K562 (cell line): Measurements from ENCODE around the gene TTC16. TPM values are rescaled to one million over a fixed set of nuclear protein-coding genes. Genes with fewer than 3 reads are reported as not detected.

ENCODE experiments used
- ATAC-seq: fragments of 200-7000 bp; cut with Tn5 transposase; 3 replicates; pipeline ENCODE4 v1.9.1; 2020; ENCODE audit warnings: moderate library complexity
- BruUV-seq: library from RNA; stranded (reverse); fragments of 400-500 nt; replicated peaks from 2 replicates; lab custom pipeline; 2021; lab: Mats Ljungman, UMichigan
- CTCF ChIA-PET: fragments of 300-600 bp; formaldehyde crosslinking; extraction: SDS; loops from one replicate; lab custom pipeline; 2021; ENCODE audit warnings: low intra/inter-chr PET ratio; lab: Yijun Ruan, JAX
- POLR2A ChIA-PET: fragments of 300-600, 350-650 bp; sonication (Branson Sonifier 250); formaldehyde crosslinking; extraction: SDS; loops from one replicate; lab custom pipeline; 2021; ENCODE audit warnings: antibody characterized with exemption, inconsistent platforms; lab: Yijun Ruan, JAX
- DNase-seq, 4 experiments: peaks; one replicate each; pipeline versions ENCODE4 v3.0.0 to v3.0.0-alpha.2; 2011 to 2018; ENCODE audit warnings: low spot score in 3 of 4, mixed read lengths in 3 of 4; ENCODE audit errors: extremely low read depth in 1 of 4
- FAIRE-seq: peaks from 2 replicates; lab custom pipeline; 2011; peaks lifted over from hg19 to GRCh38; lab: Jason Lieb, UNC
- H2AFZ ChIP-seq: 2 replicates; pipeline ENCODE4 v1.6.0; 2011; ENCODE audit warnings: low read depth, low read length, control low read depth, inconsistent platforms
- H3K27ac ChIP-seq: fragments of 200-600 bp; 3 replicates; pipeline ENCODE4 v1.8.0; 2011; ENCODE audit warnings: low read depth, mild to moderate bottlenecking, control low read depth, inconsistent platforms, low read length, moderate library complexity, mixed read lengths; ENCODE audit errors: extremely low read depth
- H3K27me3 ChIP-seq, 2 experiments: fragments of 300-600 bp in 1 of 2; 2 replicates in 1 of 2; 3 replicates in 1 of 2; pipeline versions ENCODE4 v1.6.0 to v1.8.0; 2011; ENCODE audit warnings: inconsistent platforms in 2 of 2, low read length in 2 of 2, mild to moderate bottlenecking in 1 of 2, mixed read lengths in 1 of 2, moderate library complexity in 1 of 2; ENCODE audit not compliant: control insufficient read depth in 2 of 2, insufficient read depth in 2 of 2
- H3K36me3 ChIP-seq: fragments of 300-600 bp; 3 replicates; pipeline ENCODE4 v1.8.0; 2011; ENCODE audit warnings: mild to moderate bottlenecking, low read length, inconsistent platforms; ENCODE audit not compliant: control insufficient read depth, insufficient read depth
- H3K4me1 ChIP-seq, 2 experiments: fragments of 200-600 bp in 1 of 2; replicated peaks in 1 of 2; 2 replicates in 1 of 2; 3 replicates in 1 of 2; pipeline versions ENCODE4 v1.5.1 to v1.8.0; 2011; ENCODE audit warnings: inconsistent platforms in 2 of 2, low read length in 2 of 2, mild to moderate bottlenecking in 1 of 2, mixed read lengths in 1 of 2, moderate library complexity in 1 of 2; ENCODE audit not compliant: control insufficient read depth in 2 of 2, insufficient read depth in 2 of 2
- H3K4me2 ChIP-seq: 2 replicates; pipeline ENCODE4 v1.6.1; 2011; ENCODE audit warnings: low read length, control low read depth, inconsistent platforms, mixed read lengths; ENCODE audit not compliant: insufficient read depth
- H3K4me3 ChIP-seq: fragments of 200-600 bp; sonication (generic), shearing (Covaris generic); 2 replicates; pipeline ENCODE4 v1.5.1; 2016; ENCODE audit warnings: control low read depth, inconsistent platforms
- H3K79me2 ChIP-seq: fragments of 200-600 bp; 3 replicates; pipeline ENCODE4 v1.8.0; 2011; ENCODE audit warnings: low read length, inconsistent platforms; ENCODE audit not compliant: control insufficient read depth, insufficient read depth
- H3K9ac ChIP-seq, 2 experiments: 2 replicates each; pipeline versions ENCODE4 v1.6.0 to v1.6.1; 2011; ENCODE audit warnings: low read depth in 2 of 2, low read length in 2 of 2, control low read depth in 1 of 2, inconsistent platforms in 1 of 2, mild to moderate bottlenecking in 1 of 2, mixed read lengths in 1 of 2; ENCODE audit not compliant: insufficient read depth in 1 of 2
- H3K9me1 ChIP-seq: one replicate; pipeline ENCODE4 v1.6.0; 2011; ENCODE audit warnings: inconsistent platforms, mild to moderate bottlenecking, low read length, moderate library complexity; ENCODE audit not compliant: control insufficient read depth, insufficient read depth
- H3K9me3 ChIP-seq: replicated peaks from 2 replicates; pipeline ENCODE4 v1.5.1; 2011; ENCODE audit warnings: low read depth, low read length, inconsistent platforms; ENCODE audit not compliant: control insufficient read depth, insufficient read depth
- H4K20me1 ChIP-seq: replicated peaks from 2 replicates; pipeline ENCODE4 v1.6.1; 2011; ENCODE audit warnings: low read length, inconsistent platforms, mixed read lengths; ENCODE audit not compliant: control insufficient read depth, insufficient read depth
- CBFA2T3 ChIP-seq: fragments of 450-650 bp; IDR thresholded peaks from 2 replicates; pipeline ENCODE4 v1.6.1; 2017
- KAT8 ChIP-seq: fragments of 450-650 bp; IDR thresholded peaks from 2 replicates; pipeline ENCODE4 v1.6.1; 2016; ENCODE audit warnings: low read depth, mild to moderate bottlenecking
- TOE1 ChIP-seq, 2 experiments: fragments of 450-650 bp in 1 of 2; sonication (generic) in 1 of 2; formaldehyde crosslinking in 1 of 2; IDR thresholded peaks; 2 replicates each; pipeline versions ENCODE4 v1.7.1 to v1.8.0; 2016 to 2022; ENCODE audit warnings: borderline replicate concordance in 2 of 2, mild to moderate bottlenecking in 2 of 2, antibody characterized with exemption in 1 of 2, inconsistent platforms in 1 of 2, low read depth in 1 of 2, missing genetic modification reagents in 1 of 2, moderate library complexity in 1 of 2
- ZNF79 ChIP-seq: fragments of 250-450 bp; sonication (Bioruptor Pico); IDR thresholded peaks from 2 replicates; pipeline ENCODE4 v1.4.0; 2020; ENCODE audit warnings: low read depth, mild to moderate bottlenecking, moderate library complexity
- WGBS: fragments of 100-300 bp; shearing (Covaris generic); methylation state at CpG from one replicate; pipeline ENCODE4 v1.1.6; 2016; ENCODE audit warnings: low coverage, mixed read lengths; ENCODE audit not compliant: insufficient coverage; ENCODE audit errors: missing lambda C conversion rate; 5-methylcytosine and 5-hydroxymethylcytosine counted together
- in situ Hi-C: fragments of 300-500 bp; cut with MboI; formaldehyde crosslinking; loops from 4 replicates; pipeline ENCODE4 v1.15.0; 2018; ENCODE audit warnings: inconsistent platforms, mixed read lengths
- intact Hi-C: fragments of 100-400 bp; cut with micrococcal nuclease; formaldehyde crosslinking; loops from 2 replicates; pipeline ENCODE4 v1.14.2; 2022
- polyA plus RNA-seq, 8 experiments: library from polyadenylated mRNA; depleted of rRNA in 4 of 8; stranded (reverse) in 5 of 8; unstranded in 3 of 8; fragments of >200 nt; fragmentation: Nextera tagmentation in 2 of 8; fragmentation: Illumina TruSeq in 1 of 8; extraction: Ambion mirVana in 2 of 8; extraction: Trizol in 1 of 8; gene quantifications; 2 replicates each; pipeline versions ENCODE4 v1.2.1 to v1.2.3, GENCODE V29; 2011 to 2014; ENCODE audit warnings: inconsistent platforms in 1 of 8, missing spikeins in 1 of 8
- total RNA-seq, 7 experiments: library from RNA; depleted of rRNA in 6 of 7; stranded (reverse); fragments of >200 nt in 6 of 7; fragmentation: Illumina TruSeq in 2 of 7; extraction: Trizol in 2 of 7; gene quantifications; 2 replicates each; pipeline versions ENCODE4 v1.2.1 to v1.2.3, GENCODE V29; 2011 to 2021; ENCODE audit warnings: low replicate concordance in 1 of 7
- TF ChIP-seq, protein P1 (sequence below): sonication (generic); formaldehyde crosslinking; IDR thresholded peaks from 2 replicates; pipeline ENCODE4 v1.8.0; 2022; ENCODE audit warnings: missing genetic modification reagents, mild to moderate bottlenecking, moderate library complexity, borderline replicate concordance

Gene TTC16
- total and polyA plus RNA-seq, 9 of the 15 experiments (the other 6 are each of a cell fraction or from before 2014, with no cell fraction given): 0.11 TPM; not detected in 8

DNA sequence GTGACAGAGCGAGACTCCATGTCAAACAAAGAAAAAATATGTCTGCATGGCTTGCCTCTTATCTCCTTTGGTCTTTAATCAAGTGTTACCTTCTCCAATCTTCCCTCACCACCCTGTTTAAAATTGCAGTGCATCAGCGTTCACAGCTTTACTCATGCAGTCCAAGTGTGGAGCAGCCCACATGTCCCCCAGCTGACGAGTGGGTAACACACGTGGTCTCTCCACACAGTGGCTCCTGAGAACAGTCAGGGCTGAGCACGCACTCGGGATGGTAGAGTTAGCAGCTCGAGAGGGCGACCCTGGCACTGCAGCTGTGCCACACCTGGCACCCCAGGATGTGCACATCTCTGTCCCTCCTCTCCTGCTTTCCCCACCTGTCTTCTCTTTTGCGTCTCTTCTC is 35.0 kb upstream of the TTC16 start:
- WGBS: 55% methylated on average over 9 of the region's 9 CpGs
- BruUV-seq: no TSS peak
- H3K4me1 ChIP-seq: no peaks in the 10 kb centered on the region; a peak in 1 of 5 replicates
- peaks cover 32% of the 10 kb centered on the region; the same call in 2 of the 3 replicates for H3K36me3 ChIP-seq
- H3K27ac ChIP-seq: no peak overlapping the region
- no peaks in the 10 kb centered on the region for H4K20me1 ChIP-seq
- DNase-seq (no peak), FAIRE-seq (no peak), ATAC-seq (no peak)
- H3K9me1 ChIP-seq: no peaks in the 10 kb centered on the region
- intact Hi-C loops: no loop called here
- POLR2A ChIA-PET: interaction anchor here (0.6 to 2.3 kb wide), 3 partner anchors 11 to 207 kb away, joined by 4 to 6 read pairs (median 5); no protein-coding TSS in a partner anchor
- CTCF ChIA-PET: no interaction called here
- no peak for TF ChIP-seq TOE1 (IDR thresholded peaks at IDR 0.05; ENCODE audit: borderline replicate concordance)
- no peak for TF ChIP-seq TOE1 (CRISPR knock-in tag; IDR thresholded peaks at IDR 0.05; ENCODE audit: borderline replicate concordance, low read depth)
- no peak for TF ChIP-seq KAT8
- no peak for TF ChIP-seq ZNF79 (CRISPR knock-in tag)
- TF ChIP-seq CBFA2T3: 0 out of 2 replicates have a peak, but pooled peaks have one; percentile 11
- TF ChIP-seq, protein P1, sequence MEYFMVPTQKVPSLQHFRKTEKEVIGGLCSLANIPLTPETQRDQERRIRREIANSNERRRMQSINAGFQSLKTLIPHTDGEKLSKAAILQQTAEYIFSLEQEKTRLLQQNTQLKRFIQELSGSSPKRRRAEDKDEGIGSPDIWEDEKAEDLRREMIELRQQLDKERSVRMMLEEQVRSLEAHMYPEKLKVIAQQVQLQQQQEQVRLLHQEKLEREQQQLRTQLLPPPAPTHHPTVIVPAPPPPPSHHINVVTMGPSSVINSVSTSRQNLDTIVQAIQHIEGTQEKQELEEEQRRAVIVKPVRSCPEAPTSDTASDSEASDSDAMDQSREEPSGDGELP: 0 out of 2 replicates have a peak, but pooled peaks have one; percentile 16
- no peaks in the 10 kb centered on the region for H3K79me2 ChIP-seq
- H3K4me3 ChIP-seq: no peak overlapping the region
- H3K9me3 ChIP-seq: no peaks in the 10 kb centered on the region
- H3K9ac ChIP-seq: peak overlapping the region in 1 of 2 experiments; percentile 50; a peak in 1 of 4 replicates
- H3K4me2 ChIP-seq: no peak overlapping the region
- in situ Hi-C loops: no loop called here
- H3K27me3 ChIP-seq: no peaks in the 10 kb centered on the region
- no peak overlapping the region for H2AFZ ChIP-seq
